ENCODE data around the gene OBSCN.
"Not testable (repeated sequence)": the region's sequence is repeated elsewhere in the genome, so short reads cannot be mapped to it uniquely, and the experiment has no call there.

The OBSCN gene

DNA sequence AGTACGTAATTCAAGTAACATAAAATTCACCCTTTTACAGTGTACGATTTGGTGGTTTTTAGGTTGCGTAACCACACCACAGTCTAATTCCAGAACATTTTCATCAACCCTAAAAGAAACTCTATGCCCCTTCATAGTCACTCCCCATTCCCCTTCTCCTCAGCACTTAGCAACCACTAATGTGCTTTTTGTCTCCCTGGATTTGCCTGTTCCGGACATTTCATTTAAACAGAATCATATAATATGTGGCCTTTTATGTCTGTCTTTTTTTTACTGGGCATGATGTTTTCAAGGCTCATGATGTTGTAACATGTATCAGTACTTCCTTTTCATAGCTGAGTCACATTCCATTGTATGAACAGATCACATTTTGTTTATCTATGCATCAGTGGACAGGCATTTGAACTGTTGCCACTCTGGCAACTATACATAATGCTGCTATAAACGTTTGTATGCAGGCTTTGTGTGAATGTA is 20.8 kb downstream of the OBSCN start:
- DNase-seq: no peak

DNA sequence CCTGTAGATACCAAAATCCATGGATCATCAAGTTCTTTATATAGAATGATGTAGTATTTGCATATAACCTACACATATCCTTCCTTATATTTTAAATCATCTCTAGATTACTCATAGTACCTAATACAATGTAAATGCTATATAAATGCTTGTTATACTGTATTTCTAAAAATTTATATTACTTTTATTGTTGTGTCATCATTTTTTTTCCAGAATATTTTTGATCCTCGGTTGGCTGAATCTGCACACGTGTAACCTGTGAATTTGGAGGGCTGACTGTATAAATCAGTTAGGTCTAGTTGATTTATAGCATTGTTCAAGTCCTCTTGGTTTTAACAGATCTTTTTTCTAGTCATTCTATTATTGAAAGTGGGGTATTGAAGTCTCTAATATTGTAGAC is 23.3 kb downstream of the OBSCN start:
- no peak for DNase-seq

DNA sequence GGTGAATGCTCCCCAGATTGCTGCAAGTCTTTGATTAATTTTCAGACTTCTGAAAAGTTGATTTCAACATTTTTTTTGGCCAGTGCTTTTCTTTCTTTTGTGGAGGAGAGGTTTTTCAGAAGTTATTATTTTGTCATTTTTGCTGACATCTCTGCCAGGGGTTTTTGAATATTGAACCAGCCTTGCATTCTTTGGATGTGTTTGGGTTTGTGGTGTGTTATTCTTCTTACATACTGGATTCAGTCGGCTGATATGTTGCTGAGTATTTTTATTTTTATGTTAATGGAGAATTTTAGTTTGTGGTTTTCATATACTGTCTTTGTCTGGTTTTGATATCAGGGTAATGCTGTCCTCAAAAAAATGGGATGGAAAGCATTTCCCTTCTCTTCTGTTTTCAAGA is 25.3 kb downstream of the OBSCN start:
- DNase-seq: no peak

DNA sequence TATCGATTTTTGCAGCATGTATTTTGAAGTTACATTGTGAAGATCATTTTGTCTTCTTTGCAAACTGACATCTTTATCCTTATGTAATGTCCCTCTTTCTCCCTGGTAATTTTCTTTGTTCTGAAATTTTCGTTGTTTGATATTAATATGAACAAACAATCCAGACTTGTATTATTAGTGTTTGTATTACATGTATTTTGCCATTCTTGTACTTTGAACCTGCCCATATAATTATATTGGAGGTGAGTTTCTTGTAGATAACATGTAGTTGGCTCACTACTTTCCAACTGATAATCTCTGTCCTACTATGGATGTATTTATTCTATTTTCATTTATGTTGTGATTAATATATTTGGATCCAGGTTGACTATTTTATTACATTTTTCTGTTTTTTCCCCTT is 27.1 kb downstream of the OBSCN start:
- DNase-seq: no peak

DNA sequence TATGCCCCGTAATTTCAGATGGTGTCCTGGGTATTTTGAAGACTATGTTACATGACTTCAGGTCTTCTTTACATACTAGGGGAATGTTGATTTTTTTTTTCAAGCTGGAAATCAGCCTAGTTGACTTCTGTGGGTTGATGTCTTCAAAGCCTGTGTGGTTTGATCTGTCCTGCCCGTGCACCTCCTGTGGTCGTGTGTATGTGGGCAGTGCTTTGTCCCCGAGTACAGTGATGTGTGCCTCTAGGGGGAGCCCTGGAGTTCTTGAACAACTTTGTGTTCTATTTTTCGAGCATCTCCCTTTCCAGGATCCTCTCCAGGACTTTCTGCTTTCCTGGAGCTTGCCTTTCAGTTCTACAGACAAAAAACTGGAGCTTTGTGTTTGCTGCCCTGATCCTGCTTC is 28.9 kb downstream of the OBSCN start:
- no peak for DNase-seq

DNA sequence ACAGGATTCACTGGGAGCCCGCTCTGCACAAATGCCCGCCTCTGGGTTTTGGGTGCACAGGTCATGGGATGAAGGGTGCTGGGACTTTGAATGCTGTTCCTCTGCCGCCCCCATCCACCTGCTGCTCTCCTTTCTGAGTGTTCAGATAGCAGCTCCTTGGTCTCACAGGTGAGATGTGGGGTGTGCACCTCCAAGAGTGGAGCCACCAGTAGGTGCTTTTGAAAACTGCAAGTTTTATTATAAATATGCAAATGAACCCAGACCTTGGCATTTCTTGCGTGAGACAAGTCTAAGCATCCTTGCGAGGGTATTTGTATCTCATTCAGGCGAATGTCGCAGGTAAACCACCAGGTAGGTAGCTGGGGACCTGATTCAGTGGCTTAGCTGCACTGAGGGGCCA is 30.2 kb downstream of the OBSCN start:
- DNase-seq: no peak

DNA sequence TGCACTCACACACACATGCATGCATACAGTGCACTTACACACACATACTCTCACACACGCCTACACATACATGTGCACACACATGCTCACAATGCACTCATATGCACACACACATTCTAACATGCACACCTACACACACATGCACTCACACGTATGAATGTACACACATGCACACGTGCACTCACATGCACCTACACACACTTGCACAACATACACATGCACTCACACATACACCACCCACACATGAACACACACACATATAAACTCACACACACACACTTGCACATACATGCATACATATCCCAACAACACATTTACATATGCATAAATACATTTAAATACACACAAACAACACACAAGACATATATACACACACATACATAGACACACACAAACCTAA is 30.6 kb downstream of the OBSCN start:
- no peak for DNase-seq

DNA sequence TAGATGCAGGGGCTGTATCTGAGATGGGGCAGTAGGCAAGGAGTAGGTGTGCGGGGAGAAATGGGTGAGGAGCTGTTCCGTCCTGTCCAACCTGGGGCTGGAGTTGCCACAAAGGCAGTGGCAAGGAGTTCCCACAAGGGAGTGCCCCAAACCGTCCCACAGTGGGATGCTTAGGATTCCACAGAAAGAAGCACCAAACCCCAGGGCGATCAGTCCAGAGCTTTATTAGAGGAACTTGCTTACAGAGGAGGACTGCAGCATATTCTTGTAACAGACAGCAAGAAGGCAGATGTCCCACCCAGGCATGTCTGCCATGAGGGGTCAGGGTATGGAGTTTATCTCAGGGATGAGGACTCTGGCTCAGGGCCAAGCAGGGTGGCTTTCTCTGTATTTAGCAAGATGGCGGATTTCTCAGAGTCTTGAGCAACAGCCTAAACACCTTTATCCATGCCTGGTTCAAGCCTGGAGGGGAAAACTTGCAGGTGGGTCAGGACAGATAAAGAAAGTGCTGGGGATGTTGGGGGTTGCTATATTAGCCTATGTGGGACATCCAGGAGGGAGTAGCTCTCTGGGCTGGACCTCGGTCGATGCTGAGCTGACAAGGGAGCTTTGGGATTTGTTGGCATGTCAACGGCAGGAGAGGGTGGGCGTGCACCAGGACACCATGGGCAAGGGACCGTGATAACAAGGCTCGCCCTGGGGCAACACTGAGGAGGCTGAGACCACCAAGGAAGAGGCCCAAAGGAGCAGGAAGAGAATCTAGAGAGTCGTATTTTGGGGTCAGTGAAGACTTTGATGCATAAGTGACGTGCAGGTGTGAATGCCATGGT is 32.8 kb downstream of the OBSCN start:
- DNase-seq: no peak

DNA sequence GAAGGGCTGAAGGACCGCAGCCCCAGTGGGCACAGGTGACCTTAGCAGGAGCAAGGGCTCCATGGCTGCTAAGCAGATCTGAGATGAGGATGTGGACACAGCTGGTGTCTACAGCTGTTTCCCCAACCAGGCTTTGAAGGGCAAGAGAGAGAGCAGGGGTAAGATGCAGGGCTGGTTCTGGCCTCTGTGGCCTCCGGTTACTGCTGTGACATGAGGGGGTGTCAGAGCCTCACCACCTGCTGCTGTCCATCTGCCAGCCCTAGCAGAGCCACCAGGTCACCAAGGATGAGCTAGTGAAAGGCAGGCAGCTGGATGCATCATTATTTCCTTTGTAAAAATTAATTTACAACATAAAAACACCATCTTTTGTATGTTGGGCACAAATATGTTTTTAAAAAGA is 33.4 kb downstream of the OBSCN start:
- no peak for DNase-seq

DNA sequence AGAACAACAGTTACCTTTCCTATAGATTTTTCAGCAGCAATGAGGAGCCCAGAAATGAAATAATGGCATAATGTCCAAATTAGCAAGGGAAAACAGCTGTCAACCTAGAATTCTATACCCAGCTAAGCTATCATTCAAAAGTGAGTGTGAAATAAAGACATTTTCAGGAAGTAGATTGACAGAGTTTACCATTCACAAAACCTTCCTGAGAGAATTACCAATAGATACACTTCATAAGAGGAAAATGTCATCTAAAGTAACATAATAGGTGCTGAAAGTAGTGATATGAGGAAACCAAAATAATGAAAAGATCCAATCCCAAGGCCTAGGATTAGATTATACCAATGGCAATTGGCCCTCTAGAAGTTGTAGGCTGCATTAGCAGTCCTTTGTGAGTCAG is 34.6 kb downstream of the OBSCN start:
- DNase-seq: no peak

DNA sequence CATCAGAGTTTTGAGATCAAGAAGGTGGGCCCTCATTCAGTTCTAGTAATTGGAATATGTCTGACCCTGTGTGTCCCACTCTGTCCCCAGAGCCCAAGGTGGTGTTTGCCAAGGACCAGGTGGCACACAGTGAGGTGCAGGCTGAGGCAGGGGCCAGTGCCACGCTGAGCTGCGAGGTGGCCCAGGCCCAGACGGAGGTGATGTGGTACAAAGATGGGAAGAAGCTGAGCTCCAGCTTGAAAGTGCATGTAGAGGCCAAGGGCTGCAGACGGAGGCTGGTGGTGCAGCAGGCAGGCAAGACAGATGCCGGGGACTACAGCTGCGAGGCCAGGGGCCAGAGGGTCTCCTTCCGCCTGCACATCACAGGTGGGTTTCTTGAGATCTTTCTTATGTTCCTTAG is 35.2 kb downstream of the OBSCN start:
- no peak for DNase-seq

DNA sequence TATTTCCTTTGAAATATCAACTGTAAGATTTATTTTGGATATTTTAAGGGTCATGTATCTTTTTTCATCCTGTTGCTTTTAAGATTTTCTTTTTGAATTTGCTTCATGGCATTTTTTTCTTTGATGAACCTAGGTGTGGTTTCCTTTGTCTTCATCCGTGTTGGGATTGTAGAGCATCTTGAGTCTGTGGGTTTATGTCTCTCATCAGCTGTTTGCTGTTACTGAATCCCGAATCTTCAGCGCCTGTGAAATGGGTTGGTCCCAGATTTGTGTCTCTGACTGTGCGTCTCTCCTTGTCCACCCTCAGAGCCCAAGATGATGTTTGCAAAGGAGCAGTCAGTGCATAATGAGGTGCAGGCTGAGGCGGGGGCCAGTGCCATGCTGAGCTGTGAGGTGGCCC is 36.1 kb downstream of the OBSCN start:
- DNase-seq: not testable (repeated sequence)

DNA sequence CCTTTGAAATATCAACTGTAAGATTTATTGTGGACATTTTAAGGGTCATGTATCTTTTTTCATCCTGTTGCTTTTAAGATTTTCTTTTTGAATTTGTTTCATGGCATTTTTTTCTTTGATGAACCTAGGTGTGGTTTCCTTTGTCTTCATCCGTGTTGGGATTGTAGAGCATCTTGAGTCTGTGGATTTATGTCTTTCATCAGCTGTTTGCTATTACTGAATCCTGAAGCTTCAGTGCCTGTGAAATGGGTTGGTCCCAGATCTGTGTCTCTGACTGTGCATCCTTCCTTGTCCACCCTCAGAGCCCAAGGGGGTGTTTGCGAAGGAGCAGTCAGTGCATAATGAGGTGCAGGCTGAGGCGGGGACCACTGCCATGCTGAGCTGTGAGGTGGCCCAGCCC is 37.3 kb downstream of the OBSCN start:
- no peak for DNase-seq

DNA sequence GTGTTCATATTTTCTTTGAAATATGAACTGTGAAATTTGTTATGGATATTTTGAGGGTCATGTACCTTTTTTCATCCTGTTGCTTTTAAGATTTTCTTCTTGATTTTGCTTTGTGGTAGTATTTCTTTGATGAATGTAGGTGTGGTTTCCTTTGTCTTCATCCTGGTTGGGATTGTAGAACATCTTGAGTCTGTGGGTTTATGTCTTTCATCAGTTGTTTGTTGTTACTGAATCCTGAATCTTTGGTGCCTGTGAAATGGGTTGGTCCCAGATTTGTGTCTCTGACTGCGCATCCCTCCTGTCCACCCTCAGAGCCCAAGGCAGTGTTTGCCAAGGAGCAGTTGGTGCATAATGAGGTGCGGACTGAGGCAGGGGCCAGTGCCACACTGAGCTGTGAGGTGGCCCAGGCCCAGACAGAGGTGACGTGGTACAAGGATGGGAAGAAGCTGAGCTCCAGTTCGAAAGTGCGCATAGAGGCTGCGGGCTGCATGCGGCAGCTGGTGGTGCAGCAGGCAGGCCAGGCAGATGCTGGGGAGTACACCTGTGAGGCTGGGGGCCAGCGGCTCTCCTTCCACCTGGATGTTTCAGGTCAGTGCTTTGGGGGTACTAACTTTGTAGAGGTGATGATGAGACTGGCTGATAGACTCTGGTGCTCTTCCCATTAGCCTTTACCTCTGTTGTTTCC is 38.5 kb downstream of the OBSCN start:
- no peak for DNase-seq

DNA sequence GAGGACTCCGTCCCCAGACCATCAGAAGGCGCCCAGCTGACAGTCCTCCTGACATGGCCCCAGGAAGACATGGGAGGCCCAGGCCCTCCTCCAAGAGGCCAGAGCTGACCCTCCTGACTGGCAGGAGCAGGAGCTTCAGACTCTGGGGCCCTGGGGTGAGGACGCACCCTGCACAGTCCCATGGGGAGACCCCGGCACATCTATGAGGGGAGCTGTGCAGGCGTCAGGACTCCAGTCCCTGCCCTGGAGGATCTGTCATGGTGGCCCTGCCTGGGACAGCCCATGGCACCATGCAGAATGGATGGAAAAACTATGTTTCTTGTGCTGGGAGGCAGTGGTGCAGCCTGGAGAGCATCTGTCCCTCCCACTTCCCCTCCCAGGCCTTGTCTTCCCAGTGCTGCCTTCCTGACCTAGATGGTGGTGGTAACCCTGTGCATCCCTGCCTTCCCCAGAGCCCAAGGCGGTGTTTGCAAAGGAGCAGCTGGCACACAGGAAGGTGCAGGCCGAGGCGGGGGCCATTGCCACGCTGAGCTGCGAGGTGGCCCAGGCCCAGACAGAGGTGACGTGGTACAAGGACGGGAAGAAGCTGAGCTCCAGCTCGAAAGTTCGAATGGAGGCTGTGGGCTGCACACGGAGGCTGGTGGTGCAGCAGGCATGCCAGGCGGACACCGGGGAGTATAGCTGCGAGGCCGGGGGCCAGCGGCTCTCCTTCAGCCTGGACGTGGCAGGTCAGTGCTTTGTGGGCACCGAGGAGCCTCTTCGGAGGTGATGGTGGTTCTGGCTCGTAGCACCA is 41.9 kb downstream of the OBSCN start:
- no peak for DNase-seq

DNA sequence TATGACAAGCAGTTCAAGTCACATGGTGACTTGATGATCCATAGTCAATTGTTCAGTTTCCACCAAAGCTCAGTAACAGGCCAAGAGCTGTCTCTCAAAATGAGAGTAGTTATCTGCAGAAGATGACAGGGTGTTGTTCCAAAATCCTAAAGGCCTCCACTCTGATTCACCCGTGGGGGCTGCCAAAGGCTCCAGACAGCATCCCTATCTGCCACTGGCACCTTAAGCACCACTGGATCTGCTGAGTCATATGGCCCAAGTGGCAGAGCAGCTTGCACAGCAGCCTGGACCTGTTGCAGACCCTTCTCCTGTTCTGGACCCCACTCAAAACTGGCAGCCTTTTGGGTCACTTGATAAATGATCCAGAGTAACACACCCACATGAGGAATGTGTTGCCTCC is 44.6 kb downstream of the OBSCN start:
- not testable (repeated sequence) for DNase-seq

DNA sequence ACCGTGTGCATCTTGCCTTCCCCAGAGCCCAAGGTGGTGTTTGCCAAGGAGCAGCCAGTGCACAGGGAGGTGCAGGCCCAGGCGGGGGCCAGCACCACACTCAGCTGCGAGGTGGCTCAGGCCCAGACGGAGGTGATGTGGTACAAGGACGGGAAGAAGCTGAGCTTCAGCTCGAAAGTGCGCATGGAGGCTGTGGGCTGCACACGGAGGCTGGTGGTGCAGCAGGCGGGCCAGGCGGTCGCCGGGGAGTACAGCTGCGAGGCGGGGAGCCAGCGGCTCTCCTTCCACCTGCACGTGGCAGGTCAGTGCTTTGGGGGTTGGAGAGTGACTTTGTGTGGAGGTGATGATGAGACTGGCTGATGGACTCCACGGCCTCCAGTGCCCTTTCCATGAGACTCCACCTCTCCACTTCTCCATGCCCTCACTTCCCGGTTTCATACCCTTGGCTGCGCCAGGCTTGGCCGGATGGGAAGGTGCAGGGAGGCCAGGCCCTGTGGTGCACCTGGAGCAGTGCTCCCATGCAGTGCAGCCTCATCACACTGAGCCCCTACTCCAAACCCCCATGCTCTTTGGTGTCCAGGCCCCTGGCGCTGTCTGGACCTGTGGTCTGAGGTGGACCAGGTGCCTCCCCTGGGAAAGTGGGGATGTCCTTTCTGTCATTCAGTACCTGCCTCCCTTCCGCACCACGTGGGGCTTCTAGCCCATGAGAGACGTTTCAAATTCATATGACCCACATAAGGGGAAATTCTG is 49.0 kb downstream of the OBSCN start:
- no peak for DNase-seq

DNA sequence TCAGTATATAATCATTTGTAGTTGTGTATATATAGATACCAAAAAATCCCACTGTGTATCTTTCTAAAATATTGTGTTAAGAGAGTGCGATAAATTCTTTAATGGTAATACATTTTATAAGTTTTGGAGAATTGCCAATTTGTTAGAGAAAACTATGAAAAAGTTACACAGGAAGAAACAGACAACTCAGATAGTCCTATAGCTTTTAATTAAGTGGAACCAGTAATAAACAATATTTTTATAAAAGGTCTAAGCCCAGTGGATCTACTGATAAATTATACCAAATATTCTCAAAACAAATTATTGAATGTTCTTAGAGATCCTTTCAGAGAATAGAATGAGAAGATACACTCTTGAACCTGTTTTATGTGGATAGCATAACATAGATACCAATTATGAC is 50.6 kb downstream of the OBSCN start:
- no peak for DNase-seq

DNA sequence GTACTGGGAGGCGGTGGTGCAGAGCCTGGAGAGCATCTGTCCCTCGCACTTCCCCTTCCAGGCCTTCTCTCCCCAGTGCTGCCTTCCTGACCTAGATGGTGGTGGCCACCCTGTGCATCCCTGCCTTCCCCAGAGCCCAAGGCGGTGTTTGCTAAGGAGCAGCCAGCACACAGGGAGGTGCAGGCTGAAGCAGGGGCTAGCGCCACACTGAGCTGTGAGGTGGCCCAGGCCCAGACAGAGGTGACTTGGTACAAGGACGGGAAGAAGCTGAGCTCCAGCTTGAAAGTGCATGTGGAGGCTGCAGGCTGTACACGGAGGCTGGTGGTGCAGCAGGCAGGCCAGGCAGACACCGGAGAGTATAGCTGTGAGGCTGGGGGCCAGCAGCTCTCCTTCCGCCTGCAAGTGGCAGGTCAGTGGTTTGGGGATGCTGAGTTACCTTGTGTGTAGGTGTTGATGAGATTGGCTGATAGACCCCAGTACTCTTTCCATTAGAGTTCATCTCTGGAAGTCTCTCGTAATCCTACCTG is 51.6 kb downstream of the OBSCN start:
- no peak for DNase-seq

DNA sequence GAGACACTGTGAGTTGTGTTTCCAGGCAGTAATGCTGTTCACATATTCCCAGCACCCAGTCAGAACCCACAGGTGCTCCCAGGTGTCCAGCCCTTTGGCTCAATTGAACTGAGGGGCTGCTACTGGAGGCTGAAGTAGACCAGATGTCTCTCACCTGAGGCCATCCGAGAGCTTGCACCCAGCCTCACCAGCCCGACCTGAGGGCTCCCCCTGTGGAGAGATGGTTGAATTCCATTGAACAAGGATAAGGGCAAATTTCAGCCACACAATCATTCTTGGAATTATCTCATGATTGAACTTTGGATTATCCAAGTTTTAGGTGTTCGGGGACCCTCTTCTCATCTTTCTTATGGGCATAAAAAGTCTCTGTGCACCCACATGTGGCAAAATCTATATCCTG is 52.1 kb downstream of the OBSCN start:
- DNase-seq: no peak

DNA sequence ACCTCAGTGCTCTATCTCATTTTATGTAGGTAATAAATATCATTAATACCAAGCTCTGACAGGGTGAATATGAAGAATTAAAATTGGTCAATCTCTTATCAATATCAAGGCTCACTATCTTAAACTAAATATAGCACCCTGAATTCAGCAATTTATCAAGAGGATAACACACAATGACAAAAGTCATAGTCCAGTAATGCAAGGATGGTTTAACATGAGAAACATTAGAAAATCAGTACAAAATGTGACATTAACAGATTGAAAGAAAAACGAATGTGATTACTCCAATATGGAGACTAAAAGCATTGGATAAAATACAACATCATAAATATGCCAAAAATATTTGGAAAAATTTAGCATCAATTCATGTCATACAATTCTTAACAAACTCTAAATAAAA is 53.9 kb downstream of the OBSCN start:
- DNase-seq: no peak

DNA sequence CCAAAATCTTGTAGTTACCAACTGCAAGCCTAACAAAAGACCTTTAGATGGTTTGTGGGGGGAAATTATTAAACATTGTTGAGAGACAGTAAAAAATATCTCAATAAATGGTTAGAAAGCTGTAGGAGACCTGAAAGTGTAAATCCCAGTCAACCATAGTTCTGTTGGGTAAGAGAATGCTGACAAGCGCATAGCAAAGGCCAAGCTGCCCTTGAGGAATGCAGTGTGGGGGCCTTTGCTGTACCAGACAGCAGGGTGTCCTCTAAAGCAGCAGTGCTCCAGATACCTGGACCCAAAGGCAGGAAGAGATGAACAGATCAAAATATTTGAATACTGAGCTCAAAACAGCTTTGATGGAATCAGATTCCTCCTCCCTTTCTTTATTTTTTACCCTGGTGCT is 54.6 kb downstream of the OBSCN start:
- DNase-seq: no peak

DNA sequence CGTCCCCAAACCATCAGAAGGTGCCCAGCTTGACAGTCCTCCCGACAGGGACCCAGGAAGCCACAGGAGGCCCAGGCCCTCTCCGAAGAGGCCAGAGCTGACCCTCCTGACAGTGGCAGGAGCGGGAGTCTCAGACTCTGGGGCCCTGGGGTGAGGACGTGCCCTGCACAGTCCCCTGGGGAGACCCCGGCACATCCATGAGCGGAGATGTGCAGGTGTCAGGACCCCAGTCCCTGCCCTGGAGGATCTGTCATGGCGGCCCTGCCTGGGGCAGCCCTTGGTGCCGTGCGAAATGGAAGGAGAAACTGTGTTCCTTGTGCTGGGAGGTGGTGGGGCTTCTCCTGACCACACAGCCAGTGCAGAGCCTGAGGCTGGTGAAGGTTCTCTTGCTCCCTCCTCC is 55.8 kb downstream of the OBSCN start:
- DNase-seq: no peak
